ENCODE measurements around the gene DOK6. TPM values are rescaled to one million over a fixed set of nuclear protein-coding genes. Genes with fewer than 3 reads are reported as not detected.

DOK6 gene
- total RNA-seq, 4 donors from 2014 or later = 0.13 to 0.17 TPM; not detected in 2

- Histone ChIP-seq H3K36me3 (no peaks in the 10 kb centered on the region), H3K4me1 (no peaks in the 10 kb centered on the region), H3K27ac (no peak overlapping the region), H3K9me3 (no peaks in the 10 kb centered on the region), H3K4me3 (no peak overlapping the region), H3K27me3 (no peaks in the 10 kb centered on the region)
- intact Hi-C loops (cut with DNase I; ENCODE audit: low total_unique reads) = no loop called here
- DNase-seq (no peak), ATAC-seq (no peak)
- in situ Hi-C loops (cut with MboI; ENCODE audit: low sequenced_read_pairs in 4 of 4) = loop anchor here in 1 of 4 donors (25.0 kb wide), 1 partner anchor 101 kb away; no protein-coding TSS in a partner anchor
- TF ChIP-seq CTCF (IDR thresholded peaks at IDR 0.05 in 4 of 5, conservative IDR thresholded peaks at IDR 0.05 in 1 of 5) = no peak
- no peak for TF ChIP-seq POLR2A (IDR thresholded peaks at IDR 0.05)
These were observed 185.8 kb downstream of the DOK6 start for GRCh38 chr18:69586537-69586936.

- no peaks in the 10 kb centered on the region for H3K9me3 ChIP-seq
- H3K27ac ChIP-seq = no peak overlapping the region
- no peaks in the 10 kb centered on the region for H3K36me3 ChIP-seq
- in situ Hi-C loops (cut with MboI; ENCODE audit: low sequenced_read_pairs in 4 of 4) = loop anchor here in 1 of 4 donors (25.0 kb wide), 1 partner anchor 99 kb away; no protein-coding TSS in a partner anchor
- no peaks in the 10 kb centered on the region for H3K4me1 ChIP-seq
- ATAC-seq (no peak), DNase-seq (no peak)
- H3K4me3 ChIP-seq = no peak overlapping the region
- H3K27me3 ChIP-seq = no peaks in the 10 kb centered on the region
- intact Hi-C loops (cut with DNase I; ENCODE audit: low total_unique reads) = no loop called here
- TF ChIP-seq POLR2A (IDR thresholded peaks at IDR 0.05) (no peak), CTCF (IDR thresholded peaks at IDR 0.05 in 4 of 5, conservative IDR thresholded peaks at IDR 0.05 in 1 of 5) (no peak)
These were observed 187.6 kb downstream of the DOK6 start for GRCh38 chr18:69588301-69588700.

GRCh38 chr18:69590150-69590549 is 189.5 kb downstream of the DOK6 start:
- Histone ChIP-seq H3K4me1 (no peaks in the 10 kb centered on the region), H3K4me3 (no peak overlapping the region), H3K9me3 (no peaks in the 10 kb centered on the region), H3K27me3 (no peaks in the 10 kb centered on the region), H3K27ac (no peak overlapping the region), H3K36me3 (no peaks in the 10 kb centered on the region)
- no peak for TF ChIP-seq POLR2A (IDR thresholded peaks at IDR 0.05)
- no peak for TF ChIP-seq CTCF (IDR thresholded peaks at IDR 0.05 in 4 of 5, conservative IDR thresholded peaks at IDR 0.05 in 1 of 5)
- DNase-seq = no peak
- no peak for ATAC-seq
- intact Hi-C loops (cut with DNase I; ENCODE audit: low total_unique reads) = no loop called here
- in situ Hi-C loops (cut with MboI; ENCODE audit: low sequenced_read_pairs in 4 of 4) = loop anchor here in 1 of 4 donors (25.0 kb wide), 1 partner anchor 97 kb away; no protein-coding TSS in a partner anchor

- no peak for ATAC-seq
- intact Hi-C loops (cut with DNase I; ENCODE audit: low total_unique reads) = no loop called here
These were observed 195.7 kb downstream of the DOK6 start for GRCh38 chr18:69596345-69596744.

More at GRCh38 chr18:69596345-69596744, 195.7 kb downstream of the DOK6 start:
- Histone ChIP-seq H3K9me3 (no peaks in the 10 kb centered on the region), H3K4me3 (no peak overlapping the region), H3K27ac (no peak overlapping the region), H3K27me3 (no peaks in the 10 kb centered on the region), H3K36me3 (no peaks in the 10 kb centered on the region), H3K4me1 (no peaks in the 10 kb centered on the region)
- TF ChIP-seq CTCF (IDR thresholded peaks at IDR 0.05 in 4 of 5, conservative IDR thresholded peaks at IDR 0.05 in 1 of 5) = no peak
- TF ChIP-seq POLR2A (IDR thresholded peaks at IDR 0.05) = no peak
- in situ Hi-C loops (cut with MboI; ENCODE audit: low sequenced_read_pairs in 4 of 4) = loop anchor here in 1 of 4 donors (25.0 kb wide), 1 partner anchor 91 kb away; no protein-coding TSS in a partner anchor
- no peak for DNase-seq
